GM23338 (cell line): Measurements from ENCODE around the gene RAET1G. TPM values are rescaled to one million over a fixed set of nuclear protein-coding genes. Genes with fewer than 3 reads are reported as not detected.

Experiments
- ATAC-seq: fragments of 200-7000 bp; cut with Tn5 transposase; 3 replicates; pipeline ENCODE4 v1.9.1; 2020
- DNase-seq: peaks from one replicate; pipeline ENCODE4 v3.0.0-alpha.2; 2015; ENCODE audit warnings: low spot score
- H2AFZ ChIP-seq: fragments of 200-600 bp; sonication (generic); 2 replicates; pipeline ENCODE4 v1.8.0; 2016; ENCODE audit warnings: antibody characterized with exemption, mild to moderate bottlenecking, moderate library complexity
- H3F3A ChIP-seq: fragments of 200-600 bp; sonication (generic); replicated peaks from 2 replicates; pipeline ENCODE4 v1.8.0; 2017; ENCODE audit warnings: antibody characterized with exemption, mixed run types, low read depth
- H3K27ac ChIP-seq: fragments of 200-600 bp; sonication (generic); 2 replicates; pipeline ENCODE4 v1.6.1; 2016; ENCODE audit warnings: low read depth
- H3K27me3 ChIP-seq: fragments of 200-600 bp; sonication (generic); 2 replicates; pipeline ENCODE4 v1.8.0; 2016; ENCODE audit warnings: mild to moderate bottlenecking, mixed run types, moderate library complexity; ENCODE audit not compliant: insufficient read depth
- H3K36me3 ChIP-seq: fragments of 200-600 bp; sonication (generic); 2 replicates; pipeline ENCODE4 v1.8.0; 2016; ENCODE audit warnings: mild to moderate bottlenecking; ENCODE audit not compliant: insufficient read depth
- H3K4me1 ChIP-seq: fragments of 200-600 bp; sonication (generic); 2 replicates; pipeline ENCODE4 v1.8.0; 2016; ENCODE audit warnings: mild to moderate bottlenecking, moderate library complexity; ENCODE audit not compliant: insufficient read depth
- H3K4me2 ChIP-seq: fragments of 200-600 bp; sonication (generic); 2 replicates; pipeline ENCODE4 v1.7.1; 2017; ENCODE audit warnings: mixed run types
- H3K4me3 ChIP-seq: fragments of 200-600 bp; sonication (generic); 2 replicates; pipeline ENCODE4 v1.6.1; 2016; ENCODE audit warnings: mixed run types
- H3K79me2 ChIP-seq: fragments of 200-600 bp; sonication (generic); replicated peaks from 2 replicates; pipeline ENCODE4 v1.8.0; 2017; ENCODE audit warnings: mild to moderate bottlenecking; ENCODE audit not compliant: insufficient read depth
- H3K9me2 ChIP-seq: fragments of 200-600 bp; sonication (generic); 2 replicates; pipeline ENCODE4 v1.8.0; 2017; ENCODE audit not compliant: insufficient read depth
- H4K20me1 ChIP-seq: fragments of 200-600 bp; sonication (generic); replicated peaks from 2 replicates; pipeline ENCODE4 v1.8.0; 2017; ENCODE audit warnings: mild to moderate bottlenecking; ENCODE audit not compliant: insufficient read depth
- H3K27ac Mint-ChIP-seq: 2 replicates; pipeline ENCODE4 v1.8.0; 2020; ENCODE audit warnings: inconsistent platforms, mild to moderate bottlenecking, moderate library complexity, mixed read lengths
- H3K27me3 Mint-ChIP-seq: 3 replicates; pipeline ENCODE4 v1.8.0; 2022; ENCODE audit warnings: low read depth, mild to moderate bottlenecking, moderate library complexity, mixed read lengths, inconsistent platforms; ENCODE audit not compliant: insufficient read depth, poor library complexity
- H3K36me3 Mint-ChIP-seq: 3 replicates; pipeline ENCODE4 v1.8.0; 2021; ENCODE audit warnings: low read depth, mild to moderate bottlenecking, inconsistent platforms, moderate library complexity, mixed read lengths
- H3K4me1 Mint-ChIP-seq: 3 replicates; pipeline ENCODE4 v1.8.0; 2020; ENCODE audit warnings: mild to moderate bottlenecking, inconsistent platforms, mixed read lengths
- H3K4me3 Mint-ChIP-seq: 3 replicates; pipeline ENCODE4 v1.8.0; 2021; ENCODE audit warnings: moderate library complexity, mild to moderate bottlenecking, inconsistent platforms, mixed read lengths
- H3K9me3 Mint-ChIP-seq: 3 replicates; pipeline ENCODE4 v1.8.0; 2020; ENCODE audit warnings: moderate library complexity, mild to moderate bottlenecking, inconsistent platforms, mixed read lengths
- ETS1 ChIP-seq: IDR thresholded peaks from 2 replicates; pipeline ENCODE4 v1.6.1; 2016; ENCODE audit warnings: antibody characterized with exemption
- JUNB ChIP-seq: IDR thresholded peaks from one replicate; pipeline ENCODE4 v1.6.1; 2016; ENCODE audit warnings: antibody characterized with exemption; ENCODE audit not compliant: unreplicated experiment
- NANOG ChIP-seq: IDR thresholded peaks from 2 replicates; pipeline ENCODE4 v1.6.1; 2016; ENCODE audit warnings: antibody characterized with exemption, borderline replicate concordance
- POLR2AphosphoS5 ChIP-seq: IDR thresholded peaks from 2 replicates; pipeline ENCODE4 v1.6.1; 2016; ENCODE audit warnings: antibody characterized with exemption, low read depth
- STAT1 ChIP-seq: IDR thresholded peaks from one replicate; pipeline ENCODE4 v1.6.1; 2016; ENCODE audit warnings: antibody characterized with exemption; ENCODE audit not compliant: unreplicated experiment
- ZNF114 ChIP-seq: fragments of 250-450 bp; sonication (Bioruptor Pico); IDR thresholded peaks from 2 replicates; pipeline ENCODE4 v1.5.0; 2020; ENCODE audit warnings: mild to moderate bottlenecking, moderate library complexity
- ZNF331 ChIP-seq: fragments of 250-450 bp; sonication (Bioruptor Pico); IDR thresholded peaks from 2 replicates; pipeline ENCODE4 v1.5.0; 2020; ENCODE audit warnings: low read depth, mild to moderate bottlenecking, moderate library complexity
- polyA plus RNA-seq: library from polyadenylated mRNA; unstranded; fragments of >200 nt; fragmentation: Nextera tagmentation; extraction: Ambion mirVana; gene quantifications from 2 replicates; pipeline ENCODE4 v1.2.1, GENCODE V29; 2016
- total RNA-seq: library from RNA; depleted of rRNA; stranded (reverse); fragments of >200 nt; shearing (Covaris generic); gene quantifications from 2 replicates; pipeline ENCODE4 v1.2.3, GENCODE V29; 2014
- TF ChIP-seq, protein P1 (sequence below): fragments of 250-450 bp; sonication (Bioruptor Pico); IDR thresholded peaks from 2 replicates; pipeline ENCODE4 v1.5.0; 2020; ENCODE audit warnings: mild to moderate bottlenecking, moderate library complexity
- TF ChIP-seq, protein P2 (sequence below): IDR thresholded peaks from one replicate; pipeline ENCODE4 v1.6.1; 2018; ENCODE audit warnings: antibody characterized with exemption; ENCODE audit not compliant: unreplicated experiment
- TF ChIP-seq, protein P3 (sequence below), 2 experiments: fragments of 200-600 bp in 1 of 2; sonication (generic) in 1 of 2; conservative IDR thresholded peaks; 2 replicates each; pipeline versions ENCODE4 v1.5.1 to v1.6.1; 2016 to 2017; ENCODE audit warnings: antibody characterized with exemption in 2 of 2, low read depth in 2 of 2, mild to moderate bottlenecking in 2 of 2, moderate library complexity in 1 of 2

RAET1G gene
- total and polyA plus RNA-seq, 2 experiments from 2014 or later = not detected

DNA sequence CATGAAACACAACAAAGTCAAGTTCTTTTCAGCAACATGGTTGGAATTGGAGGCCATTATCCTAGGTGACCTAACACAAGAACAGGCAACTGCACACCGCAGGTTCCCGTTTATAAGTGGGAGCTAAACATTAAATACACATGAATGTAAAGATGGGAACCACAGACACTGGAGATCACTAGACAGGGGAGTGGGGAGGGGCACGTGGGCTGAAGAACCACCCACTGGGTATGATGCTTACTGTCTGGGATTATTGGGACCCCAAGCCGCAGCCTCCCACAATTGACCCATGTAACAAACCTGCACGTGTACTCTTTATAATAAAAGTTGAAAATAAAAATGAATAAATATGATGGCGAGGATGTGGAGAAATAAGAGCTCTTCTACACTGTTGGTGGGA is 8.6 kb upstream of the RAET1G start (continued):
- TF ChIP-seq ETS1 (no peak), NANOG (no peak), ZNF331 (no peak)

DNA sequence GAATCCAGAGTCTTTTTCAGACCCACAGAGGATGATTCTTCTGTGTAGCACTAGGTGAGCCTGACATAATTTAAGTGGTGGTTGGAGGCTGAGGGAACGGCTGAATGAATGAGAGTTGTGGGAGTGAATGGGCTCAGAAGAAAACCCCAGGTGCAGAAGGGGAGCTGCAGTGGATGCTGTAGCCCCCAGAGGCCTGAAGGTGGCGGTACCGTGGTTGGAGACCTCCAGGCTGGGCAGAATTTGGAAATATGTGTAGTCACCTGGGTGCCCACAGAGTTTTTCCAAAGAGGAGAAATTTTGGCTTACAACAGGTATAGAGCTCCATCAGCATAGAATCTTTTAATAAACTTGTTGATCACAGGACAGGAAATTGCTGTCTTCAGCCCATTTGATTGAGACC is 6.5 kb upstream of the RAET1G start:
- Histone ChIP-seq H3K9me2 (no peaks in the 10 kb centered on the region), H3K4me1 (no peaks in the 10 kb centered on the region), H3K4me3 (no peak overlapping the region), H3K36me3 (no peaks in the 10 kb centered on the region), H3K79me2 (no peaks in the 10 kb centered on the region), H3K4me2 (no peak overlapping the region), H3K27me3 (peaks cover 82% of the 10 kb centered on the region), H2AFZ (no peak overlapping the region), H4K20me1 (no peaks in the 10 kb centered on the region), H3F3A (no peaks in the 10 kb centered on the region), H3K27ac (no peak overlapping the region)
- ATAC-seq (peak; percentile 40), DNase-seq (peak; percentile 75)
- no peak overlapping the region for H3K27ac Mint-ChIP-seq
- H3K4me3 Mint-ChIP-seq = no peak overlapping the region
- H3K27me3 Mint-ChIP-seq = peaks cover 21% of the 10 kb centered on the region
- peaks cover 3% of the 10 kb centered on the region; the same call in 1 of the 3 replicates for H3K4me1 Mint-ChIP-seq
- no peaks in the 10 kb centered on the region for H3K36me3 Mint-ChIP-seq
- TF ChIP-seq POLR2AphosphoS5 = no peak
- TF ChIP-seq ZNF114 (CRISPR knock-in tag) = no peak
- no peak for TF ChIP-seq STAT1
- TF ChIP-seq, protein P1, sequence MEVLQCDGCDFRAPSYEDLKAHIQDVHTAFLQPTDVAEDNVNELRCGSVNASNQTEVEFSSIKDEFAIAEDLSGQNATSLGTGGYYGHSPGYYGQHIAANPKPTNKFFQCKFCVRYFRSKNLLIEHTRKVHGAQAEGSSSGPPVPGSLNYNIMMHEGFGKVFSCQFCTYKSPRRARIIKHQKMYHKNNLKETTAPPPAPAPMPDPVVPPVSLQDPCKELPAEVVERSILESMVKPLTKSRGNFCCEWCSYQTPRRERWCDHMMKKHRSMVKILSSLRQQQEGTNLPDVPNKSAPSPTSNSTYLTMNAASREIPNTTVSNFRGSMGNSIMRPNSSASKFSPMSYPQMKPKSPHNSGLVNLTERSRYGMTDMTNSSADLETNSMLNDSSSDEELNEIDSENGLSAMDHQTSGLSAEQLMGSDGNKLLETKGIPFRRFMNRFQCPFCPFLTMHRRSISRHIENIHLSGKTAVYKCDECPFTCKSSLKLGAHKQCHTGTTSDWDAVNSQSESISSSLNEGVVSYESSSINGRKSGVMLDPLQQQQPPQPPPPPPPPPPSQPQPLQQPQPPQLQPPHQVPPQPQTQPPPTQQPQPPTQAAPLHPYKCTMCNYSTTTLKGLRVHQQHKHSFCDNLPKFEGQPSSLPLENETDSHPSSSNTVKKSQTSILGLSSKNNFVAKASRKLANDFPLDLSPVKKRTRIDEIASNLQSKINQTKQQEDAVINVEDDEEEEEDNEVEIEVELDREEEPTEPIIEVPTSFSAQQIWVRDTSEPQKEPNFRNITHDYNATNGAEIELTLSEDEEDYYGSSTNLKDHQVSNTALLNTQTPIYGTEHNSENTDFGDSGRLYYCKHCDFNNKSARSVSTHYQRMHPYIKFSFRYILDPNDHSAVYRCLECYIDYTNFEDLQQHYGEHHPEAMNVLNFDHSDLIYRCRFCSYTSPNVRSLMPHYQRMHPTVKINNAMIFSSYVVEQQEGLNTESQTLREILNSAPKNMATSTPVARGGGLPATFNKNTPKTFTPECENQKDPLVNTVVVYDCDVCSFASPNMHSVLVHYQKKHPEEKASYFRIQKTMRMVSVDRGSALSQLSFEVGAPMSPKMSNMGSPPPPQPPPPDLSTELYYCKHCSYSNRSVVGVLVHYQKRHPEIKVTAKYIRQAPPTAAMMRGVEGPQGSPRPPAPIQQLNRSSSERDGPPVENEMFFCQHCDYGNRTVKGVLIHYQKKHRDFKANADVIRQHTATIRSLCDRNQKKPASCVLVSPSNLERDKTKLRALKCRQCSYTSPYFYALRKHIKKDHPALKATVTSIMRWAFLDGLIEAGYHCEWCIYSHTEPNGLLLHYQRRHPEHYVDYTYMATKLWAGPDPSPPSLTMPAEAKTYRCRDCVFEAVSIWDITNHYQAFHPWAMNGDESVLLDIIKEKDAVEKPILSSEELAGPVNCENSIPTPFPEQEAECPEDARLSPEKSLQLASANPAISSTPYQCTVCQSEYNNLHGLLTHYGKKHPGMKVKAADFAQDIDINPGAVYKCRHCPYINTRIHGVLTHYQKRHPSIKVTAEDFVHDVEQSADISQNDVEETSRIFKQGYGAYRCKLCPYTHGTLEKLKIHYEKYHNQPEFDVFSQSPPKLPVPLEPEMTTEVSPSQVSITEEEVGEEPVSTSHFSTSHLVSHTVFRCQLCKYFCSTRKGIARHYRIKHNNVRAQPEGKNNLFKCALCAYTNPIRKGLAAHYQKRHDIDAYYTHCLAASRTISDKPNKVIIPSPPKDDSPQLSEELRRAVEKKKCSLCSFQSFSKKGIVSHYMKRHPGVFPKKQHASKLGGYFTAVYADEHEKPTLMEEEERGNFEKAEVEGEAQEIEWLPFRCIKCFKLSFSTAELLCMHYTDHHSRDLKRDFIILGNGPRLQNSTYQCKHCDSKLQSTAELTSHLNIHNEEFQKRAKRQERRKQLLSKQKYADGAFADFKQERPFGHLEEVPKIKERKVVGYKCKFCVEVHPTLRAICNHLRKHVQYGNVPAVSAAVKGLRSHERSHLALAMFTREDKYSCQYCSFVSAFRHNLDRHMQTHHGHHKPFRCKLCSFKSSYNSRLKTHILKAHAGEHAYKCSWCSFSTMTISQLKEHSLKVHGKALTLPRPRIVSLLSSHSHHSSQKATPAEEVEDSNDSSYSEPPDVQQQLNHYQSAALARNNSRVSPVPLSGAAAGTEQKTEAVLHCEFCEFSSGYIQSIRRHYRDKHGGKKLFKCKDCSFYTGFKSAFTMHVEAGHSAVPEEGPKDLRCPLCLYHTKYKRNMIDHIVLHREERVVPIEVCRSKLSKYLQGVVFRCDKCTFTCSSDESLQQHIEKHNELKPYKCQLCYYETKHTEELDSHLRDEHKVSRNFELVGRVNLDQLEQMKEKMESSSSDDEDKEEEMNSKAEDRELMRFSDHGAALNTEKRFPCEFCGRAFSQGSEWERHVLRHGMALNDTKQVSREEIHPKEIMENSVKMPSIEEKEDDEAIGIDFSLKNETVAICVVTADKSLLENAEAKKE = no peak
- no peak for TF ChIP-seq ETS1
- TF ChIP-seq JUNB = no peak
- TF ChIP-seq, protein P2, sequence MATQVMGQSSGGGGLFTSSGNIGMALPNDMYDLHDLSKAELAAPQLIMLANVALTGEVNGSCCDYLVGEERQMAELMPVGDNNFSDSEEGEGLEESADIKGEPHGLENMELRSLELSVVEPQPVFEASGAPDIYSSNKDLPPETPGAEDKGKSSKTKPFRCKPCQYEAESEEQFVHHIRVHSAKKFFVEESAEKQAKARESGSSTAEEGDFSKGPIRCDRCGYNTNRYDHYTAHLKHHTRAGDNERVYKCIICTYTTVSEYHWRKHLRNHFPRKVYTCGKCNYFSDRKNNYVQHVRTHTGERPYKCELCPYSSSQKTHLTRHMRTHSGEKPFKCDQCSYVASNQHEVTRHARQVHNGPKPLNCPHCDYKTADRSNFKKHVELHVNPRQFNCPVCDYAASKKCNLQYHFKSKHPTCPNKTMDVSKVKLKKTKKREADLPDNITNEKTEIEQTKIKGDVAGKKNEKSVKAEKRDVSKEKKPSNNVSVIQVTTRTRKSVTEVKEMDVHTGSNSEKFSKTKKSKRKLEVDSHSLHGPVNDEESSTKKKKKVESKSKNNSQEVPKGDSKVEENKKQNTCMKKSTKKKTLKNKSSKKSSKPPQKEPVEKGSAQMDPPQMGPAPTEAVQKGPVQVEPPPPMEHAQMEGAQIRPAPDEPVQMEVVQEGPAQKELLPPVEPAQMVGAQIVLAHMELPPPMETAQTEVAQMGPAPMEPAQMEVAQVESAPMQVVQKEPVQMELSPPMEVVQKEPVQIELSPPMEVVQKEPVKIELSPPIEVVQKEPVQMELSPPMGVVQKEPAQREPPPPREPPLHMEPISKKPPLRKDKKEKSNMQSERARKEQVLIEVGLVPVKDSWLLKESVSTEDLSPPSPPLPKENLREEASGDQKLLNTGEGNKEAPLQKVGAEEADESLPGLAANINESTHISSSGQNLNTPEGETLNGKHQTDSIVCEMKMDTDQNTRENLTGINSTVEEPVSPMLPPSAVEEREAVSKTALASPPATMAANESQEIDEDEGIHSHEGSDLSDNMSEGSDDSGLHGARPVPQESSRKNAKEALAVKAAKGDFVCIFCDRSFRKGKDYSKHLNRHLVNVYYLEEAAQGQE = no peak
- TF ChIP-seq, protein P3, sequence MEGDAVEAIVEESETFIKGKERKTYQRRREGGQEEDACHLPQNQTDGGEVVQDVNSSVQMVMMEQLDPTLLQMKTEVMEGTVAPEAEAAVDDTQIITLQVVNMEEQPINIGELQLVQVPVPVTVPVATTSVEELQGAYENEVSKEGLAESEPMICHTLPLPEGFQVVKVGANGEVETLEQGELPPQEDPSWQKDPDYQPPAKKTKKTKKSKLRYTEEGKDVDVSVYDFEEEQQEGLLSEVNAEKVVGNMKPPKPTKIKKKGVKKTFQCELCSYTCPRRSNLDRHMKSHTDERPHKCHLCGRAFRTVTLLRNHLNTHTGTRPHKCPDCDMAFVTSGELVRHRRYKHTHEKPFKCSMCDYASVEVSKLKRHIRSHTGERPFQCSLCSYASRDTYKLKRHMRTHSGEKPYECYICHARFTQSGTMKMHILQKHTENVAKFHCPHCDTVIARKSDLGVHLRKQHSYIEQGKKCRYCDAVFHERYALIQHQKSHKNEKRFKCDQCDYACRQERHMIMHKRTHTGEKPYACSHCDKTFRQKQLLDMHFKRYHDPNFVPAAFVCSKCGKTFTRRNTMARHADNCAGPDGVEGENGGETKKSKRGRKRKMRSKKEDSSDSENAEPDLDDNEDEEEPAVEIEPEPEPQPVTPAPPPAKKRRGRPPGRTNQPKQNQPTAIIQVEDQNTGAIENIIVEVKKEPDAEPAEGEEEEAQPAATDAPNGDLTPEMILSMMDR (conservative IDR thresholded peaks at IDR 0.05; ENCODE audit: low read depth in 2 of 2) = peak; percentile 75 to 80
- no peak for TF ChIP-seq ZNF331
- H3K9me3 Mint-ChIP-seq = peaks cover 2% of the 10 kb centered on the region; the same call in 1 of the 3 replicates
